NB4 (cell line): ENCODE measurements around the gene P4HA1.

Experiments
- DNase-seq: peaks from one replicate; pipeline ENCODE4 v3.0.0; 2010; ENCODE audit warnings: low read depth
- H3K4me3 ChIP-seq: one replicate; pipeline ENCODE4 v1.5.1; 2011; ENCODE audit warnings: mild to moderate bottlenecking, low read depth, low read length, moderate library complexity
- MYC ChIP-seq: IDR thresholded peaks from 2 replicates; pipeline ENCODE4 v1.6.1; 2011; ENCODE audit warnings: low read depth, low read length
- POLR2A ChIP-seq: IDR thresholded peaks from 2 replicates; pipeline ENCODE4 v1.6.1; 2011; ENCODE audit warnings: mild to moderate bottlenecking; ENCODE audit not compliant: insufficient read length; ENCODE audit errors: extremely low read depth
- TF ChIP-seq, protein P1 (sequence below): IDR thresholded peaks from one replicate; pipeline ENCODE4 v1.5.1; 2012; ENCODE audit warnings: low read depth, low read length
- TF ChIP-seq, protein P2 (sequence below): IDR thresholded peaks from 2 replicates; pipeline ENCODE4 v1.6.1; 2011; ENCODE audit warnings: low read depth, low read length

Gene P4HA1

DNA sequence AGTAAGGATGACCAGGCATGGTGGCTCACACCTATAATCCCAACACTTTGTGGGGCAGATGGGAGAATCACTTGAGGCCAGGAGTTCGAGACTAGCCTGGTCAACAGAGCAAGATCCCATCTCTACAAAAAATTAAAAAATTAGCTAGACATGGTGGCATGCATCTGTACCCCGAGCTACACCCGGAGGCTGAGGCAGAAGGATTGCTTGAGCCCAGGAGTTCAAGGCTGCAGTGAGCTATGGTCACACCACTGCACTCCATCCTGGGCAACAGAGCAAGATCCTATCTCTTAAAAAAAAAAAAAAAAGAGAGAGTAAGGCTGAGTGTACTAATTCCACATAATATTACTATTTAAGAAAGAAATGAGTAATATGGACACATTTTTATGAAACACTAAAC, 3.8 kb downstream of the P4HA1 start:
- no peak for TF ChIP-seq POLR2A
- no peak for TF ChIP-seq MYC
- TF ChIP-seq, protein P1, sequence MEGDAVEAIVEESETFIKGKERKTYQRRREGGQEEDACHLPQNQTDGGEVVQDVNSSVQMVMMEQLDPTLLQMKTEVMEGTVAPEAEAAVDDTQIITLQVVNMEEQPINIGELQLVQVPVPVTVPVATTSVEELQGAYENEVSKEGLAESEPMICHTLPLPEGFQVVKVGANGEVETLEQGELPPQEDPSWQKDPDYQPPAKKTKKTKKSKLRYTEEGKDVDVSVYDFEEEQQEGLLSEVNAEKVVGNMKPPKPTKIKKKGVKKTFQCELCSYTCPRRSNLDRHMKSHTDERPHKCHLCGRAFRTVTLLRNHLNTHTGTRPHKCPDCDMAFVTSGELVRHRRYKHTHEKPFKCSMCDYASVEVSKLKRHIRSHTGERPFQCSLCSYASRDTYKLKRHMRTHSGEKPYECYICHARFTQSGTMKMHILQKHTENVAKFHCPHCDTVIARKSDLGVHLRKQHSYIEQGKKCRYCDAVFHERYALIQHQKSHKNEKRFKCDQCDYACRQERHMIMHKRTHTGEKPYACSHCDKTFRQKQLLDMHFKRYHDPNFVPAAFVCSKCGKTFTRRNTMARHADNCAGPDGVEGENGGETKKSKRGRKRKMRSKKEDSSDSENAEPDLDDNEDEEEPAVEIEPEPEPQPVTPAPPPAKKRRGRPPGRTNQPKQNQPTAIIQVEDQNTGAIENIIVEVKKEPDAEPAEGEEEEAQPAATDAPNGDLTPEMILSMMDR: no peak
- TF ChIP-seq, protein P2, sequence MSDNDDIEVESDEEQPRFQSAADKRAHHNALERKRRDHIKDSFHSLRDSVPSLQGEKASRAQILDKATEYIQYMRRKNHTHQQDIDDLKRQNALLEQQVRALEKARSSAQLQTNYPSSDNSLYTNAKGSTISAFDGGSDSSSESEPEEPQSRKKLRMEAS: no peak
- H3K4me3 ChIP-seq: no peak overlapping the region
- DNase-seq: no peak

DNA sequence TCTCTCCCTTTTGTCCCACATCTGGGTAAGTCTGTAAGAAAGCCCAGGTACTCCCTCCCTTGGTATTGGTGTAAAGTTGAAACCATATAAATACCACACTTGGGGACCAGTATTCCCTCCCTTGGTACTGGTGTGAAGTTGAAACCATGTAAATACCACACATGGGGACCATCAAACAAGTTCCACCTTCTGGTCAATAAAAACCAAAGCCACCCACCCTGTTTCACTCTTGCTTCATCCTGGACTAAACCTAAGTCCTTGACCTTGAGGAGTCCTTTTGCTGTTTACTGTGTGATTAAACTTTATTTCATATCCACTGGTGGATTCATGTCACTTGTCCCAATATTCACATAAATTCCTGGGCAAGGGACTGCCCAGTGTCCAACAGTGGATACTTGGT, 8.4 kb downstream of the P4HA1 start:
- no peak for DNase-seq
- no peak overlapping the region for H3K4me3 ChIP-seq
- TF ChIP-seq, protein P1: no peak
- TF ChIP-seq MYC: no peak
- TF ChIP-seq, protein P2: no peak
- TF ChIP-seq POLR2A: no peak

DNA sequence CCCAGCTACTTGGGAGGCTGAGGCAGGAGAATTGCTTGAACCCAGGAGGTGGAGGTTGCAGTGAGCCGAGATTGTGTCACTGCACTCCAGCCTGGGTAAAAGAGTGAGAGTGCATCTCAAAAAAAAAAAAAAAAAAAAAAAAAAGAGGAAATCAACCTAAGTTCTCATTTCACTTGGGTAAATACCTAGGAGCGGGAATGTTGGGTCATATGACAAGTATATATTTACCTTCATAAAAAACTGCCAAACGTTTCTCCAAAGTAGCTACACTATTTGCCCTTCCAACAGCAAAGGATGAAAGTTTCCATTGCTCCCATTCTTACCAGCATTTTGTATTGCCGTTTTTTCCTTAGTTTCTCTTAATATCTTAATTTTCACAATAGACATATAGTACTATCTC, 9.8 kb downstream of the P4HA1 start:
- DNase-seq: no peak
- no peak overlapping the region for H3K4me3 ChIP-seq
- TF ChIP-seq, protein P1: no peak
- no peak for TF ChIP-seq MYC
- no peak for TF ChIP-seq POLR2A
- TF ChIP-seq, protein P2: no peak

DNA sequence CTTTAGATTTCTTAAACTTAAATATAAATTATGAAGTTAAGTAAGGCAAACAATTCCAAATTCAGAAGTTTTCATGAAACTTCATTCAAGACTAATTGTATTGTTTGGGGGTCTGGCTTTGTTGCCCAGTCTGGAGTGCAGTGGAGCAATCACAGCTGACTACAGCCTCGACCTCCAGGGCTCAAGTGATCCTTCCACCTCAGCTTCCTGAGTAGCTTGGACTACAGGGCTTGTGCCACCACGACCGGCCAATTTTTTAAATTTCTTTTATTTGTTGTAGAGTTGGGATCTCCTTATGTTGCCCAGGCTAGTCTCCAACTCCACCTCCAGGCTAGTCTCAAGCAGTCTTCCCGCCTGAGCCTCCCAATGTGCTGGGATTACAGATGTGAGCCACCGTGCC, 12.5 kb downstream of the P4HA1 start:
- DNase-seq: no peak
- TF ChIP-seq POLR2A (no peak), MYC (no peak)
- TF ChIP-seq, protein P1: no peak
- TF ChIP-seq, protein P2: no peak
- H3K4me3 ChIP-seq: no peak overlapping the region

DNA sequence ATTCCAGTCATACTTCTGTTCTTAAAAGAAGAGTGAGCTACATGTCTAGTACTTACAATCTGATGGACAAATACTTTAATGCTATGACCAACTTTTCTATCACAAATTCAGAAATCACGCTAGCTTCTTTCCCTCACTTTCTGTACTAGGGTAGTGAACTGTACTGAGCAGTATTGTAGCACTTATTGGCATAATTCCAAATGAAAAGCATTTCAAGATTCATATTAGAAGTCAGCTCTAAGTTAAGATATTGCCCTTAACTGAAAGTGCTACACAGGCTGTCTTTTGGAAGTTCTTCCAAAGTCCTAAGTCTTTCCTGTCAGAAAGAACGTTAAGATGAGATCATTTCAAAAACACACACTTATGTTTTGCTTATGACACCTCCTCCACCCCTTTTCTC, 13.4 kb downstream of the P4HA1 start:
- H3K4me3 ChIP-seq: no peak overlapping the region

More for the DNA sequence above, 13.4 kb downstream of the P4HA1 start:
- no peak for TF ChIP-seq MYC
- TF ChIP-seq, protein P1: no peak
- no peak for TF ChIP-seq POLR2A
- TF ChIP-seq, protein P2: no peak
- no peak for DNase-seq
